Cortex of kidney (tissue), 1 donor: Measurements from ENCODE around the gene KIAA1549.
"Not testable (repeated sequence)": the region's sequence is repeated elsewhere in the genome, so short reads cannot be mapped to it uniquely, and the experiment has no call there.

Experiments used
- DNase-seq: peaks from one replicate; lab custom pipeline; 2025; lab: John Stamatoyannopoulos, UW

The KIAA1549 gene

DNA sequence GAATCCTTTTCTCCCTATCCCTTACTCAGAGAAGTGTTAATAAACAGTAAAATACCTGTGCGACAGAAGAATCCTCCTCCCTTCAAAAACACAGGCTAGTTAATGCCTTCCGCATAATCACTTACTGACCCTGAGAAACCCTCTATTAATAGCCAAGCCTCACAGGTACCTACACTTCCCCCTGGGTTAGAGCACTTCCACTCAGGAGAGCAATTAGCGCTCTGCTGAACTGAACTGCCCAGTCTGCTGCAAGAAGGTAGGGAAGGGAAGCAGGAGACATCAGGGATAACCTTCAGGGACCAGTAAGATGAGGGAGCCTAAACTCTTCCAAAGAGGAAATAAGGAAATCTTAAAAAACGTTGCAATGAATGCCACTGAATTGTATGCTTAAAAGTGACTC is 39.6 kb downstream of the KIAA1549 start:
- no peak for DNase-seq

DNA sequence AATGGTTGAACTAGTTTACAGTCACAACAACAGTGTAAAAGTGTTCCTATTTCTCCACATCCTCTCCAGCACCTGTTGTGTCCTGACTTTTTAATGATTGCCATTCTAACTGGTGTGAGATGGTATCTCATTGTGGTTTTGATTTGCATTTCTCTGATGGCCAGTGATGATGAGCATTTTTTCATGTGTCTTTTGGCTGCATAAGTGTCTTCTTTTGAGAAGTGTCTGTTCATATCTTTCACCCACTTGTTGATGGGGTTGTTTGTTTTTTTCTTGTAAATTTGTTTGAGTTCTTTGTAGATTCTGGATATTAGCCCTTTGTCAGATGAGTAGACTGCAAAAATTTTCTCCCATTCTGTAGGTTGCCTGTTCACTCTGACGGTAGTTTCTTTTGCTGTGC is 40.6 kb downstream of the KIAA1549 start:
- DNase-seq = not testable (repeated sequence)

DNA sequence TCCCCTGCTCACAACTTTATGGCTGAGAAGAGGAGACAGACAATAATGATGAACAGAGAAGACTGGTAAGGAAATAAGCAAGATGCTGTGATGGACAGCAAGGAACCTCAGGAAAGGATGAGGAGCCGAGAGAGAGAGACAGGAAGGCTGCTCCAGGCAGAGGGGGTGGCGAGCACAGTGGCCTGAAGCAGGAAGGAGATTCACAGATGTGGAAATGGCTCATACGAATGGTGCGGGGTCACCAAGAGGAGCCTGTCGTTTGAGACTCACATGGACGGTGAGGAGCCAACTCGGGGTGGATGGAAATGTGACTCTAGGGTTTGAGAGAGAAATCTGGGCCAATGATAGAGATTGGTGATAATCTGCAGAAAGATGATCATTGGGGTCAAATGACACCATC is 43.7 kb downstream of the KIAA1549 start:
- DNase-seq = no peak

DNA sequence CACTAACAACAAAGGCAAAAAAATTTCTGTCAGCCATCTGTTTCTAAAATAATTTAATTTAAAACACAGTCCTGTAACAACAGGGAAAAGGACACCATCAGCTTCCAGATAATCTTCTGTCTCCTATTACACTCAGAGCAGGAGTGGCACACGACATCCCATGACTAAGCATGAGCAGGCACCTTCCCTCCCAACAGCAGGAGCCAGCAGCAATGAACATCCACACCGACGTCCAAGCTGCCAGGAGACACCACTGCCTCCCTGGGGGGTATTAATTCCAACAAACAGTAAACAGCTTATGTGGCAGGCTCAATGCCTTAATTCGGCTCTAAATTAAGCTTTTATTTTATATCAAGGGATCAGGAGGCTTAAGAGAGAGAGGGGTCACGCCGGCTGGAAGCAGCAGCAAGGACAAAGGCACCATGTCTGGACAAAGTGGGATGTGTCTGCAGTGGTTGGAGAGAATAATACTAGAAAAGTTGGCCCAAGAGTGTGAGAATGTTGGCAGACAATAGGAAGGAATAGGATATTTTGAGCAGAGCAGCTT is 45.7 kb downstream of the KIAA1549 start:
- no peak for DNase-seq

DNA sequence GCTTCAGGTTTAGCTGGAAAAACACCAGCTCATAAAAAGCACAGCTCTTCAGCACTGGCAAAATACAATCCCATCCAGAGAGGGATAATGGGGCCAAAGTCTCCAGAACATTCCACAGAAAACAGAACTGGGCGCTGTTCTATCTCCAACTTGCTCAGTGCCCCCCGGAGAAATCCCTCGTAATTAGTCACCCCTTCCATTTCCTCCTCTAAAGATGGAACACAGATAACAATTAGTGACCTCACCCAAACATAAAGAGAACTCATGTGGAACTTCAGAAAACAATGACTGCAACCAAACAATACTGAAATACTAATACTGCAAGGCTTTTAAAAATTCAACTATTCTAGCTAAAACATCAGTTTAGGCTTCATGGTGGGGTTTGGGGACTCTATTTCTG is 46.3 kb downstream of the KIAA1549 start:
- no peak for DNase-seq

DNA sequence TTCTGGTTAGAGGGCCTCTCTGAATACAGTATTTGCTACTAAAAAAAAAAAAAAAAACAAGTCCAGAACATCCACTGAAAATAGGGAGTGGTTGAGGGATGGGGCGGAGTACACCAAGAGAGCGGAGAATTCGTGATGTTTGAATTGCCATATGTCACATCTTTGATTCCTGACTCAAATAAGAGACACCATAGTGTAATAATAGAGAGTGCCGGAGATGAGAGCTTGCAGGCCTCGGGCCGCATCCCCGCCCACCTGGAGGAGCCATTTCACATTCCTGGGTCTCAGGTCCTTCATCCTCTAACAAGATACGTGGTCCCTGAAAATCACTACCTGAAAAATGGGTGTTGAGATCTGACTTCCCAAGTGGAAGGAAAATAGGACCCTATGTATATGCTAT is 46.8 kb downstream of the KIAA1549 start:
- DNase-seq = no peak

DNA sequence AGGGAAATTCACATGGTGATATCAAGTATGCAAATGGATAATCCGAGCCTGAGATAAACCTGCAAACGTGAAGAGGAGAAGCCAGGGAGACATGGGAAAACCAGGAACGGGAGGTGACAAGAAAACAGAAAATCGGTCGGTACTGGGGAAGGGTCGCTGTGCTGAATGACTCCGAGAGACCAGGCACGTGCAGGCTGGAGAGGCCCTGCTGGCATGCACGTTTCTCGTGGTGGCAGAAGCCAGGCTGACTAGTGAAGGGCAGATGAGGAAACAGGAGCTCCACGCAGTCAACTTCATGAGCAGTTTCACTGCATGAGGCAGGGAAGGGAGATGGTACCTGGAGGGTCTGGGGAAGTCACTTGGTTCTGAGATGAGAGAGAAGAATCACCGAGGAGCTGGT is 48.3 kb downstream of the KIAA1549 start:
- DNase-seq = no peak

DNA sequence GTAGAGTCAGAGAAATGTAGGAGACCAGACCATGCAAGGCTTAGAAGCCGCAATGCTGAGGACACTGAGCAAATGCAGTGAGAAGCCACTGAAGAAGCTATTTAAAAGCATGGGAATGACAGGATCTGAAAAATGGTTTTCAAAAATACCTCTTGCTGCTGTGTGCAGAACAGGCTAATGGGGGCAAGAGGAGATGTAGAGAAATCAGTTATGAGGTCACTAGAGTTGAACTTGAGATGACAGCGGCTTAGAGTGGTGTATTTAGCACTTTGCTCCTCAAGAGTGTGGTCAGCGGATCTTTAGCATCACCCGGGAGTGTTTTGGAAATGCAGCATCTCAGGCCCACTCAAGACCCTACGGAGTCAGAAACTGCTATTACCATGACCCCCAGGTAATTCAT is 48.8 kb downstream of the KIAA1549 start:
- no peak for DNase-seq

DNA sequence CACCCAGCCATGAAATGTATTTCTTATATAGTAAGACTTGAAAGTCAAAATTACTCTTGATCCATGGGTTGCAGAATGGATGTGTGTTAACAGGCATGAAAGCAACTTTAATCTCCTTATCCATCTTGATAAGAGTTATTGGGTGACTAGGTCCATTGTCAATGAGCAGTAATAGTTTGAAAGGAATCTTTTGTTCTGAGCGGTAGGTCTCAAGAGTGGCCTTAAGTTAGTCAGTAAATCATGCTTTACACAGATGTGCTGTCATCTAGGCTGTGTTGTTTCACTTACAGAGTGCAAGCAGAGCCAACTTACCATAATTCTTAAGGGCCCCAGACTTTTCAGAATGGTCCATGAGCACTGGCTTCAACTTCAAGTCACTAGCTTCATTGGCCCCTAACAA is 51.2 kb downstream of the KIAA1549 start:
- no peak for DNase-seq

DNA sequence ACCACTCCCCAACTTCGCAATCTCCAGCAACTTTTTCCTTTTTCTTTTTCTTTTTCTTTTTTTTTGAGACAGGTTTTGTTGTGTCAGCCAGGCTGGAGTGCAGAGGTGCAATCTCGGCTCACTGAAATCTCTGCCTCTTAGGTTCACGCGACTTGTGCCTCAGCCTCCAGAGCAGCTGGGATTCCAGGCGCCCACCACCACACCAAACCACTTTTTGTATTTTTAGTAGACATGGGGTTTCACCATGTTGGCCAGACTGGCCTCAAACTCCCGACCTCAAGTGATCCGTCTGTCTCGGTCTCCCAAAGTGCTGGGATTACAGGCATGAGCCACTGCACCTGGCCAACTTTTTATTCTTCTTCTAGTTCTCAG is 55.0 kb downstream of the KIAA1549 start:
- no peak for DNase-seq

DNA sequence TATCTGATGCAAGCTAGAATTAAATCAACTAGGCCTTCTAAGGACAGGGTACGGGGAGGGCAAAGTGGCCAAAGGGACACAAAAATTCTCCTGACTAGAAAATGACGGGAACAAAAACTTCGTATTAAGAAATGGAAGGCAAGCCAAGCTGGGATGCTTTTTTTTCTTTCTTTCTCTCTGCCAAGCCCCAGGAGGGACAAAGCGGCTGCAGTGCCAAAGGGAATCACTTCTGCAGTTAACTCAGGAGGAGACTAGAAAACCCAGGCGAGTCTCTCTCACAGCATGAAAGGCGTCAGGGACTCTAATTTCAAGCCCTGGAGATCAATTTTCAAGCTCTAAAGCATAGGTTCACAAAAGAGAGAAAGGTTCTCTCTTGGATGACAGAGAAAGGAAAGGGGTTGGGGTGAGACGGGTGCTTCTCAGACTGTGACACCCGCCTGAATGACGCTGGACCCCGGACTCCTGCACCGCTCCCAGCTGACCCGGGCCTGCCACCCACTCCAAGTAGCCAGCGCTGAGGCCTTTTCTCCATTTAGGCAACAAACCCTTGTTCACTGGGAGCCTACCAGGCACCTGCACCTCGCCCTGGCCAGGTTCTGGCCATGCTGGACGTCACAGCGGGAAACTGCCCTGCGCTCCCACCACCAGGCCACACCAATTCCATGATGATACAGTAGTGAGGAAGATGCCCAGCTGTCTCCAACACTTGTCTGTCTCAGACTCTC is 56.5 kb downstream of the KIAA1549 start:
- DNase-seq = no peak

DNA sequence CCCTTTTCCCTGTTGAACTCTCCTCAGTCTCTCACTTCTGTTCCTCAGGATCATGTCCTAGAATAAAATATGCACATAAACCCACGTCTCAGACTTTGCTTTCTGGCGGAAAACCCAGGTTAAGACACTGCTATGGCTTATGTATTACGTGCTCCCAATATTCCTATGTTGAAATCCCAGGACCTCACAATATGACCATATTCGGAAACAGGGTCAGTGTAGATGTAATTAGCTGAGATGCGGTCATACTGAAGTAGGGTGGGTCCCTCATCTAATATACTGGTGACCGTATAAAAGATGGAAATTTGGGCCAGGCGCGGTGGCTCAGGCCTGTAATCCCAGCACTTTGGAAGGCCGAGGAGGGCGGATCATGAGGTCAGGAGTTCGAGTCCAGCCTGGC is 59.9 kb downstream of the KIAA1549 start:
- no peak for DNase-seq

DNA sequence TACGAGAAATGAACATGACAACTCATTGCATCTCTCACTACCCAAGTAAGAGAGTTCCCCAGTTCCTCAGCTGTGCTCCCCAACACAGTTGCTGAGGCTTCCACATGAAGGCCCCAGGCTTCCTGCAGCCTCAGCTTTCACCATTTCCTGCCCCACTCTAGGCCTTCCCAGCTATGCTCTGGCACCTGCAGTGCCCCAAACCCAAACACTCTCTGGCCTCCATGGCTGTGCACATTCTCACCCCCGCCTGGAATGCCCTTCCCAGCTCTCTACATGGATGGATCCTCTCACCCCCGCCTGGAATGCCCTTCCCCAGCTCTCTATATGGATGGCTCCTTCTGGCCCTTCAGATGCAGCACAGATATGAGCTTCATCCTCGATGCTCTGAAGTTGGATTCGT is 61.3 kb downstream of the KIAA1549 start:
- DNase-seq = no peak

DNA sequence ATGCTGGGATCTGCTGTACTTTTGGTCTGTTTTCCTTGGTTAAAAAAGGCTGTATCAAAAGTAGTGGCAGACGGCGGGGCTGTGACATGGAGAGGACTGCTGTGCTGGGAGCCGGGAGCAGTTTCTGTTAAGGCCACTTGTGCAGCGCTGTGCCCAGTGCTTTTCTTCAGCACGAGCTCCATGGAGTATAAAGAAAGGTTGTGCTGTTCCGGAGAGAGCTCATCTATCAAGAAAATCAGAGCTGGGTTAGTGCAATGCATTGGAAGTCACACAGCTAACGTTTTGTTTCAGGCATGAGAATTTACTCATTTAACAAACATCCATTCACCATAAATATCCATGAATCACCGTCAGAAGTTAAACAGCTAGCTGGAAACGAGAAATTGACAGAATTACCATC is 62.0 kb downstream of the KIAA1549 start:
- DNase-seq = no peak

DNA sequence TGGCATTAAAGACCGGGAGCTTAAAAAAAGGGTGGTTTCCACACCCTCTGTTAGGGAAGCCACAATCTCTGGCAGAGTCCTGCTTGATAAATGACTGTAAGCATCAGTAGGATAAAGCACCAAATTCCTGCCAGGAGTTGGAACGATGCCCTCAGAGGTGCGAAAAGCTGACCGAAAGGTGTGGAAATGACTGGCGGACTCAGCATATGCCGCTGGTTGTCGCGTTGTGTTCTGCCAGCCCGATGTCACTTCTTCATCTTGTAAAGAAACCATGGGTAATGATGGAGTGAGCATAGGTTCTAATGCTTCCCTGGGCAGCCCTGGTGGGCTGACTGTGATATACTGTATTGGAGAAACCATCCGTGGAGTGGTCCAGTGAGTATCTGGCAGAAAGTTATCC is 62.4 kb downstream of the KIAA1549 start:
- no peak for DNase-seq

DNA sequence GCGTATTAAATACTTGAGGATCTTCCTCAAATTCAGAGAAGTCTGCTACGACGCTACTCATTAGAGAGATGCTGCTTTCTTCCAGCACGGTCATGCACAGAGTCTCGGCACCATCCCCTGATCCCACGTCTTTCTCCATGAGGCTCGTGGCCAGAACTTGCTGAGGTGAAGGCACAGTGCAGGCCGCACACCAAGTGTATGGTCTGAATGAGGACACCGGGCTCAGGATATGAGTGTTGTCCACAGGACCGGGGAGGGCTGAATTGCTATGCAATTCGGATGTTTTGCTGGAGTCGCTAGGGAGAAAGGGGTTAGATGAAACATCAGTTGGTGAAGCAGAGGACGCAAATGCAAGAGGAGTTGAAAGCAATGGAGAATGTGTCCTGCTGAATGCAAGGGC is 63.0 kb downstream of the KIAA1549 start:
- no peak for DNase-seq

DNA sequence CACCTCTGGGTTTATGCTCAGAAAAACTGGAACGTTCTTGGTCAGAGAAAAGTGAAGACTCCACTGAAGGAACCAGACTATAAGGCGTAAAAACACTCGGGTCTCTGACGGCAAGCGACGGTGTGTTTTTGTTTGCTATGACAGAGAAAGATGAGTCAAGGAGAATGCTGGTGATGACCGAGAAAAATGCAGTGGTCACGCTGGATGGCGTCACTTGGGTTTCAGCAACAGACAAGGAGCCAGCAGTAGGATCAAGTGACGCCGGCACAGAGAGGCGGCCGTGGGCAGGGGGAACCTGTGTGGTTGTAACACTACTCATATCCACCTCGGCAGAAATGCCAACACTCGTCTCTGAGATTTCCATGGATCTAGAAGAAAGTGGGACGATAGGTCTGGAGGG is 63.4 kb downstream of the KIAA1549 start:
- no peak for DNase-seq

DNA sequence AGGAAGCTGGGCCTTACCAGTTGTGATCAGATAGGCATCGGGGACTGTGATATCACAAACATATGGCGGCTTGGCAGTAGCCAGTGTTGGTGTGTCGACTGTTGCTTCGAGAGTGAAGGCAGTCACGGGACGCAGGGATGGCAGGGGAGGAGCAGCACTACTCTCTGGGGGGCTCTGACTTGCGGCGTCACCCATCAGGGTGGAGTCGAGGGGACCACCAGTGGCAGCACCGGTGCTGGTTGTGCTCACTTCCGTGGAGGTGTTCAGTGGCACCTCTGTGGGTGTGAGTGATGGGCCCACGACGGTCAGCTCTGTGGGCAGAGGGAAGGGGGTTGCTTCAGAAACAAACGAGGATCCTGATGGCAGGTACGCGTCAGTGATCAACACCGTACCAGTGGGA is 64.5 kb downstream of the KIAA1549 start:
- DNase-seq = no peak

DNA sequence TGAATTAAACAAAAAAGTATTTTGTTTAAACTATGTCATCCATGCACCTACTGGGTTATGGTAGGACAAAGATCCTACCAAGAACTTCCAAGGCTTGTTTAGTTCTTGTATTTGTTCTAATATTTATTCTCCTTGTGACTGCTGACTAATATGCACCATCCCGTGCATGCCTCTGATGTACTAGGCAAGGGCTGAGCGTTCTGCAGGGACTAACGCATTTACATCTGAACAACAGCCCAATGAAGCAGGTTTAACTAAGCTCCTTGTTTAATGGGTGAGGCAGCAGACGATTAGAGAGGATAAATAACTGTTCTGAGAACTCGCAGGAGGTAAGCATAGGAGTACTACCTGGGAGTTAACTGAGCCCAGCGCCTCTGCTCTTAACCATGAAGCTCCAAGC is 64.9 kb downstream of the KIAA1549 start:
- DNase-seq = no peak

DNA sequence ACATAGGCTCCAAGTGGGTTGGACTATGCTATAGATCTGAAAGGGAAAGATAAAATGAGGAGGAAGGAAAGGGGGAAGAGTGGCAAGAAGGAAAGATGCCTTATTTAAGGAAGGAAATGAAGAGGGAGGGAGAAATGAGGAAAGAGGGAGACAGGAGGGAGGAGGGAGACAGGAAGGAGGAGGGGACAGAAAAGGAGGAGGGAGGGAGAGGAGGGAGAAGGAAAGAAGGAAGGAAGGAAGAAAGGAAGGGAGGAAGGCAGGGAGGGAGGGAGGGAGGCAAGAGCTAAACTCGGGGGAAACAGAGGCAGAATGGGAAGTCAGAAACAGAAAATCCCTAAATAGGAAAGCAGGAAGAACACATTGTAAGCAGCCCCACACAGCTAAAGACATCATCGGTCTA is 67.4 kb downstream of the KIAA1549 start:
- no peak for DNase-seq

DNA sequence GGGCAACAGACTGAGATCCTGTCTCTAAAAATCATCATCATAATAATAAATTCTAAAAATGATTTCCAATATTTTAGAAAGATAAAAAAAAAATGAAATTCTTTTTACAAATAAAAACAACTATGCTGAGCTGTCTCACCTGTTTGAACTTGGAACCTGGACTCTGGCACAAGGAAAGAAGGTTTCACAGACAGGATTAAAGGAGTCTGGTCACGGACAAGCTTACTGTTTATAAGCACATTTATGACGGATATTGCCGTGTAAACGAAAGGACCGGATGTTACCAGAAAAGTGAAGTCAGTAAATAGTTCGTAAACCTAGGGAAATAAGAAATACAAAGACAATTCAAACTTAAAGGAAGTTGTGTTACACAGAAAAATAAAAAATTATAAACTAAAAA is 70.2 kb downstream of the KIAA1549 start:
- DNase-seq = no peak

DNA sequence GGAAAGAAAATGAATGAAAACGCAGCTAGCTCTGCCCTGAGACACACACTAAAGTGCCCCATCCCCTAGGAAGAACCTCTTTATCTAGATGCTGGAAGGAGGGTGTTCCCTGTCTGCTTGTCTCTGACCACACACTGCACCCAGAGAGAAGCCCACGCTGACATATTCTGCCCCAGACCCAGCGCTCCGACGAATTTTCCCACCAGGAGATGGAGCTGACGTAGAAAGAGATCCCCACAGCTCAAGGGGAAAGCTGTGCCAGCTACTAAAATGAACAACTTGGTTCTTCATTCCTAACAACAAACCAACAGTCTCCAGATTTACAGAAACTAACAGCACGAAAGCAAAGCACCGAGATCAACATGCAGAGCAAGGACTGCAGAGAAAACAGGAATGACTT is 73.3 kb downstream of the KIAA1549 start:
- no peak for DNase-seq

DNA sequence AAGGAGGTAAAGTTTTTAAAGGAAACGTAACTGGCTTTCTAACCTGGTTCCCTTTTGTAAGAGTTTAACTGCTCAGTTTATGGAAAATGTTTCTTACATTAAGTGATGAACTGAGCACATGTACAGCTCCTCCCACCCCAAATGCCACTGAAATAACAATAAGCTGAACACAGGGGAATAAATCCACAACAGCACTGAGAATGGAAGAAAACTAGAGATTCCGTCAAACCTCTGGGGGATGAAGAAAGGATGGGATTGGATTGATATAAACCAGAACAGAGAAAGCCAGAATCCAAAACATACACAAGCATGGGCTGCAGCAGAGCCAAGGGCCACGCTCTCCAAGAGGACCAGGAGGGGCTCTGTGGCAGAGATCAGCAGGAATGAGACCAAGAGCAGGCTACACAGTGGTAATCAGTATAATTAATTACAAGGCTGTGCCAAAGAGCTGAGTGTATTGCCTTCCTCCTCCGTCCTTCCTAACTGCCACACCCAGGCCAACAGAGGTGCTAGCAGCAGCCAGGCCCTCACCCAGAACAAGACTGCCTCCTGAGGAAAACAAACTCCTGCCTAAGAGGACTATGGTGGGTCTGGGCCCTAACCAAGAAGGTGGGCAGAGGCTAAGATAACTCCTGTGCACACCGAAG is 73.9 kb downstream of the KIAA1549 start:
- no peak for DNase-seq
